ENCODE data around the gene PLEKHO2.

Gene PLEKHO2

DNA sequence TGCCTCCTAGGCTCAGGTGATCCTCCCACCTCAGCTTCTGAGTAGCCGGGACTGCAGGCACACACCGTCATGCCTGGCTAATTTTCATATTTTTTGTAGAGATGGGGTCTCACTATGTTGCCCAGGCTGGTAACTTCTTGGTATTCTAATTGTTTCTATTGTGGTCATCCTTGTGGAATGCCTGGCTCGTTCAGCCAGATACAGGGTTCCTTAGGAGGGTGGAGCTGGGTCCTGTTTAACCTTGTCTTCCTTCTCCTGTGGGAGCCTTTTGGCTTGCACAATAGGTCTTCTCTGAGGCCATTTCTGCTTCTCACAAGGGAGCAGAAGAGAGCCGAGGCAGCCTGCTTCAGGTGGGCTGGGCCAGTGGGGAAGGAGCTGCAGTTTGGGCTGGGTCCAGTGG is 15.7 kb downstream of the PLEKHO2 start:
- no peak for ATAC-seq

DNA sequence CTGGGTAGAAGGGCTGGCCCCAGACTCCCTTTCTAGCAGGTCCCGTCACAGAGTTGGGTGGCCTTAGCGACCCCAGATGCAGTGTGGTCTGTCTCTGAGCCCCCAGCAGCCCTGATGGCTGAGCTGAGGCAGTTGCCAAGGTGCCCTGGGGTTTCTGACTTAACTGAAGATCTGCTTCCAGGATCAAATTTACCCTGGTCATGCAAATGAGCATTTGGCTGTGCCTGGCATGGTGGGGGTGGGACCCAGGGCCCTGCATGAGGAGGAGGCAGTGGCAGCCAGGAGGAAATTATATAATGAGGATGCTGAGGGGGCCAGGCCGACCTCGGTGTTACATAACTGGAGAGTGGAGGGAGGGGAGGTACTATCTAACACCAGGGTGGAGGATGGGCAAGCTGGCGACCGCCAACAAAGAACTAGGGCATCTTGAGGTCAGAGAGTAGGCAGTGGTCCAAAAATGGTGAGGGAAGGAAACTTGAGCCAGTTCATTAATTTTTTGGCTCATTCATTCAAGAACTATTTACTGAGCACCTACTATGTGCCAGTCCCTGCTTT is 16.4 kb downstream of the PLEKHO2 start:
- no peak for ATAC-seq

GRCh38 chr15:64859226-64859625 is 17.5 kb downstream of the PLEKHO2 start:
- ATAC-seq: no peak

- no peak for ATAC-seq
These were observed 19.6 kb downstream of the PLEKHO2 start for GRCh38 chr15:64861331-64861730.

- no peak for ATAC-seq
These were observed 20.2 kb downstream of the PLEKHO2 start for GRCh38 chr15:64861960-64862359.

- no peak for ATAC-seq
These were observed 20.7 kb downstream of the PLEKHO2 start for GRCh38 chr15:64862408-64862807.

GRCh38 chr15:64864068-64864467 is 22.4 kb downstream of the PLEKHO2 start:
- no peak for ATAC-seq

DNA sequence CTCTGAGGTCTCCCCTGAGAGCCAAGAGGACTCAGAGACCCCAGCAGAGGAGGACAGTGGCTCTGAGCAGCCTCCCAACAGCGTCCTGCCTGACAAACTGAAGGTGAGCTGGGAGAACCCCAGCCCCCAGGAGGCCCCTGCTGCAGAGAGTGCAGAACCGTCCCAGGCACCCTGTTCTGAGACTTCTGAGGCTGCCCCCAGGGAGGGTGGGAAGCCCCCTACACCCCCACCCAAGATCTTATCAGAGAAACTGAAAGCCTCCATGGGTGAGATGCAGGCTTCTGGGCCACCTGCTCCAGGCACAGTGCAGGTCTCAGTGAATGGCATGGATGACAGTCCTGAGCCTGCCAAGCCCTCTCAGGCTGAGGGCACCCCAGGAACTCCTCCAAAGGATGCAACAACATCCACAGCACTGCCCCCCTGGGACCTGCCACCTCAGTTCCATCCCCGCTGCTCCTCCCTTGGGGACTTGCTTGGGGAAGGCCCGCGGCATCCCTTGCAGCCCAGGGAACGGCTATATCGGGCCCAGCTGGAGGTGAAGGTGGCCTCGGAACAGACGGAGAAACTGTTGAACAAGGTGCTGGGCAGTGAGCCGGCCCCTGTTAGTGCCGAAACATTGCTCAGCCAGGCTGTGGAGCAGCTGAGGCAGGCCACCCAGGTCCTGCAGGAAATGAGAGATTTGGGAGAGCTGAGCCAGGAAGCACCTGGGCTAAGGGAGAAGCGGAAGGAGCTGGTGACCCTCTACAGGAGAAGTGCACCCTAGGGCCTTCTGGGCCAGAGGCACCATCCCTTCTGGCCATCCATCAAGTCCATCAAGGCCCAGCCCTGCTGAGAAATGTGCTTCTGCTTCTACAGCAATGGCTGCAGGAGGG is 23.6 kb downstream of the PLEKHO2 start:
- peak; percentile 38 to 61 for ATAC-seq

- ATAC-seq: no peak
These were observed 24.3 kb downstream of the PLEKHO2 start for GRCh38 chr15:64865998-64866520.

DNA sequence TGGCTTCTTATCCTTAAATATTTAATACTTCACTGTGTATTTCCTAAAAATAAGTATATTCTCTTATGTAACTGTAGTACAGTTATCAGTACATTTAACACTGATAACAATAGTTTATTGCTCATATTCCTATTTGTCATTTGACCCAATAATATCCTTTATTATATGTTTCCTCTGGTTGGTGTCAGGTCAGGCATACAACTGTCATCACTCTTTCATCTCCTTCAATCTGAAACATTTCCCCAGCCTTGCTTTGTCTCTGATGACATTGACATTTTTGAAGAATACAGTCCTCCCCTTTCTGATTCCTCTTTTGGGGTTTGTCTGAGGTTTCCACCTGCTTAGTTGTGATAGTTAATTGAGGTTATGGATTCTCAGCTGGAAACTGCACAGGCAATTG is 27.8 kb downstream of the PLEKHO2 start:
- no peak for ATAC-seq

- ATAC-seq: no peak
These were observed 28.6 kb downstream of the PLEKHO2 start for GRCh38 chr15:64870353-64870752.

- ATAC-seq: peak in 1 of 2 donors; percentile 63
These were observed 34.0 kb downstream of the PLEKHO2 start for GRCh38 chr15:64875641-64876223.

DNA sequence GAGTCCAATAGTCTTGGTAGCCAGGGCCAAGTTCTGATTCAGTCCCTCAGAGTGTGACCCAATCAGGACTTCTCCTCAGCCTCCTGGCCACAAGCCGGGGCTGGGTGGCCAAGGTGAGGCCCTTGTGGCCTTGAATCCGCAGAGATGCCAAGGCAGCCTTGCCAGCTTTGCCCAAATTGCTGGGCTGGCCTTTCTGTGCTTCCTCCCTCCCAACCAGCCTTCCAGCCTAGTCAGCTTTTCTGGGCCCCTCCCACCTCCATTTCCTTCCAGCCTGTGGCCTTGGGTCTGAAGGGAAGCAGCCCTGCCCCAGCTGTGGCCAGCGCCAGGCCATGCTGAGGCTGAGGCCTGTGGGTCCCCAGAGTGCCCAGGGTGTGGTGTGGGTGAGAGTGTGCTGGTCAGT is 35.7 kb downstream of the PLEKHO2 start:
- peak in 1 of 2 donors; percentile 17 for ATAC-seq

DNA sequence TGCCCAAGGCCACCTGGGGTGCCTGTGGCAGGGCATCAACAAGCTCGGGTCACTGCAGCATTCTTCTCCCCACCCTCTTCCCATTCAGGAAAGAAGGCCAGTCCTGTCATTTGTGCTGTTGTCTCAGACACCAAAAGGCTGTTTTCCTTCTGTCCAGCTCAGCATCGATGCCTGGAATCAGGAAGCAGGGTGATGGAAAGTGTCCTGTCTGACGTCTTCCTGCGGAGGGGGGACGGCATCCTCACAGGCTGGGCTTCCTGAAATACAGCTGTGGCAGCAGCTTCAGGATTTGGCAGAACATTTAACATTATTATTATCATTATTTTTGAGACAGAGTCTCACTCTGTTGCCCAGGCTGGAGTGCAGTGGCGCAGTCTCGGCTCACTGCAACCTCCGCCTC is 37.0 kb downstream of the PLEKHO2 start:
- no peak for ATAC-seq

- peak; percentile 78 to 85 for ATAC-seq
These were observed 41.4 kb downstream of the PLEKHO2 start for GRCh38 chr15:64883100-64883581.

DNA sequence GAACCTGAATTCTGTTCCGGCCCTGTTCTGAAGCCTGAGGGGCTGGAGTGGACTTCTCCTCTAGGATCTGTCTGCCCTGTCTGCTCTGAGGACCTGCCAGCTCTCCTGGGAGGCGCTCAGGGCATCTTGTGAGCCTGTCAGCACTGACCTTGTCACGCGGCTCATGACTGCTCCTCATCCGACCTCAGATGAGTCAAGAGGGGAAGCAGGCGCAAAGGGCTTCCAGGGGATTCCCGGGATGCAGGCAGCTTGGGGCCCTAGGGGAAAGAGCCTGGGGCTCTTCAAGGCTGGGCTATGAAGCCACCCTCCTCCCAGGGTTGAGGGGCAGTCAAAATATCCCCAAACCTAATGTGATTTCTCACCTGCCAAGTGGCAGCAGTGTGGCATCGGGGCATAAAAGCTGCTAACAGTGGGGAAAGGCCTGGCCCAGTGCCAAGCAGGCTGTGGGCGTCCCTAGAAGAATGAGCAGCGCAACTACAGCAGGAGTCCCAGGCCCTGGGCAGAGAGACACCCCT is 42.3 kb downstream of the PLEKHO2 start:
- ATAC-seq: peak; percentile 78 to 83

- ATAC-seq: no peak
These were observed 43.0 kb downstream of the PLEKHO2 start for GRCh38 chr15:64884679-64885078.

DNA sequence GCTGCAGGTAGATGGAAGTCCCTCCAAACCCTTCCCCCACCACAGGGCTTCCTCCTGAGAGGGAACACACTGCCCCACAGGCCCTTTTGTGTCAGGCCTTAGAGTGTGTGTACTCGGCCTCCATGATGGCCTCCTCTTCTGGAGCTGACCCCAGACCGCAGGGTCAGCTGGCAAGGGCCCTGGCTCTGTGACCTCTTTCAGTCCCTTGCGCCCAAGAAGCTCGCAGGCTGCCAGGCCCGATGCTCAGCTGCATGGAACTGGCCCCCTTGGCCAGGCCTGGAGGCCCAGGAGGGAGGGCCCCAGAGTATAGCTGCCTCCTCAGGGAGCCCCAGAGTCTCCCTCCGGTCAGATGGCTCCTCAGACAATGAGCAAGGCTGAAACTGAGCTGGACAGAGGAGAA is 46.6 kb downstream of the PLEKHO2 start:
- ATAC-seq: no peak

DNA sequence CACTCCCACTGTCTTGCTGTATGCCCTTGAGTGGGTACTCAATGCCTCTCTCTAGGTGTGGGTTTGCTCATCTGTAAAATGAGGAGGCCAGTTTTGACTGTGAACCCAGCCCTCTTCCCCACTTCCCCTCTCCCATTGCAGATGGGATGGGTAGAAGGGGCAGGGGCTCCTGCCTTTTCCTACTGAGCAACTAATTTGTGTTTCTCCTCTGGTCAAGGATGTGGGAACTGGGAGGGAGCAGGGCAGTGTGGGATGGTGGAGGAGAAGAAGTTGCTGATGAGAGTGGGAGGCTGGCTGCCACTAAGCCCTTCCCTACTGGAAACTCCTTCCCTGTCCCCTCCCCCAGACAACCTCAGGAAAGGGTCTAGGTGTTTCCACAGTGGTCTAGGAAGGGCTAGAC is 49.8 kb downstream of the PLEKHO2 start:
- ATAC-seq: no peak

- ATAC-seq: no peak
These were observed 51.2 kb downstream of the PLEKHO2 start for GRCh38 chr15:64892847-64893403.

DNA sequence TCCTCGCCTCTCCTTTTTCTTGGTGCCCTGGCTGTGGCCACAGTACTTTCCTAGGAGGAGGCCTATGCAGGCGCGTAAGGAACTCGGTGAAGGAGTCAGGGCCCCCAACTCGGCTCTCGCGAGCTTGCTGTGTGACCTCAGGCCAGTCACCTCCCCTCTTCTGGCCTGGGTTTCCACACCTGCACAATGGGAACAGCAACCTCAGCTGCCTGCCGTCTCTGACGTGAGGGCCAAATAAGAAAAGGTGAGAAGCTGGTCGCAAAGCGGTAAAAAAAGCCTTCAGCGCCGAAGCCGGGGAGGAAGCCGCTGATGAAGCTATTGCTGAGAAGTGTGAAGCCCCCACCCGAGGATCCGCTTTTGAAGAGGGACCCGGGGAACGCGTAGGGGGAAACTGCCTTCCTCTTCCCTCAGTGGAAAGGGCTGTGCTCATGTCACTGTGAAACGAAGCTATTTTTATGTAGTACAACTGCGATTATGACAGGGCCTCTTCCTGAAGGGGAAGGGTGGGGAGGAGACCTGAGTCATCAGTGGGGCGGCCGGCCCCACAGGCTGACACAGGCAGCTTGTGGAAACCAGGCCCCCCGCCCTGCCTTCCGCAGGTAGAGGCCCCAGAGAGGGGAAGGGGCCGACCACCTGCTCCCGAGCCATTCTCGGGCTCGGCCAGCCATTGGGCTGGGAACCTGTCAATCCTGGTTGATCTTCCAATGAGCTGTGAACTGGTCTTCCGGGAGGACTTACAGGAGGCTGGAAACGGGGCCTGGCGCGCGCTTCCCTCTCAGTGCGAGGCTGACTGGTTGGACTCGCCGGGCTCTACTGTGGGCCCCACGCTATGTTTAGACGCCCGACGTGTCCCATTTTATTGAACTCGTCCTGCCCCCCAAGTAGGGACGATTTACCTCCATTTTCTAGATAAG is 52.0 kb downstream of the PLEKHO2 start:
- peak; percentile 88 to 90 for ATAC-seq
